Measurements from ENCODE around the gene PAEP.

Gene PAEP

DNA sequence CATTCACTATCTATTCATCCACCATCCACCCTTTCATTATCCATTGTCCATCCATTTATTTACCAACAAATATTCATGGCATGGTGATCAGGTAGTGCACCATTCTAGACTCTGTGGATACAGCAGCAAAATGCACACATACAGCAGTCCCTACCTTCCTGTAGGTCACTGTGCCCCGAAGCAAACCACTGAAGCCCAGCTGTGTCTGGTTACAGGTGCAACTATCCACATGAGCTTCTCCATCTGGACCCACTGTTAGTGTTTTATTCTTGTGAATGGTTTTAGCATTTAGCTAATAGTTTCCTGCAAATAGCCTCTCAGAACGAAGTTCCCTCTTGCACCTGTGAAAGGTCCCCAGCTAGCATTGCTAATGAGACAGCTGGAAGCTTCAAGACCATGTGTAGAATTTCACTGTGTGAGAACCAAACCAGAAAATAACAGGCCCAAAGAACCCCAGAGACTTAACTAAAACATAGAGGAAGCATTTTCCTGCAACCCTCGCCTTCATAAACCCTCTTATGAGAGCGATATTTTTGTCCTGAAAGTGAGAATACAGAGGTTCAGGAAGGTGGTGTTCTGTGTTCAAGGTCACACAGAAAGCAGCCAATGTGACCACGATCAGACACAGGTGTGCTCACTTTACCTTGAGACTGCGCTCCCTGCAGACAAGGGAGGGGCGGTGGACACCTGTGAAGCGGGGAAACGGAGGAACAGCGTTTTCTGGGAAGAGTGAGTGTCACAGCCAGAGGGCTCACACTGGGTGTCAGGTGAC, 18.5 kb downstream of the PAEP start:
- no peak for DNase-seq

DNA sequence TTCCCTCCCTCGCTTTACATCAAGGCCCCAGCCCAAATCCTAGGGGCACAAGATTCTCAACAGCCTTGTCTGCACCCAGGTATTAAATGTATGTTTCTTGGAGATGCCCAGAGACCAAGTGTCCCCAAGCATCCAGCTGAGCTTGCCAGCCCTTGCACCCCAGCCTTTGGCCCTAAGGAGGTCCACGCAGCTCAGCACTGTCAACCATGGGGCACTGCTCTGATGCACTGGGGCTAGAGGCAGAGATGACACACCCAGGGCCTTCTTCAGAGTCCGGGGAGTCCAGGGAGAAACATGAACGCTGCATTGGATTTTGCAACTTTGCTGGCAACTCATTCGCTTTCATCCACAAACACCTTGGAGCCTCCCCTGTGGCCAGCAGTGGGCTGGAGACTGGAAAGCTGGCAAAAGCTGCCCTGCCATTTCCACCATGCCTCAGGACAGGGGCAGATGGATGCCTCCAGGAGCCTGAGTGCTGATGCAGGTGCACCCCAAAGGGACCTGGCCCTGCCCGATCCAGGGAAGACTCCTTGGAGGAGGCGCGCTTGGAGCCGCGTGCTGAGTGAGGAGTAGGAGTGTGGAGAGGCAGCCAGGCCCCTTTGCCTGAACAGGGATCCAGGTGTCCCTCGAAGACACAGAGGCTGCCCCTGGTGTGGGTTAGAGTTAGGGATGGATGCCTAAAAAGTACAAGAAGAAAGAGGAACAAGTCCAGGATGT, 19.3 kb downstream of the PAEP start:
- no peak for DNase-seq

DNA sequence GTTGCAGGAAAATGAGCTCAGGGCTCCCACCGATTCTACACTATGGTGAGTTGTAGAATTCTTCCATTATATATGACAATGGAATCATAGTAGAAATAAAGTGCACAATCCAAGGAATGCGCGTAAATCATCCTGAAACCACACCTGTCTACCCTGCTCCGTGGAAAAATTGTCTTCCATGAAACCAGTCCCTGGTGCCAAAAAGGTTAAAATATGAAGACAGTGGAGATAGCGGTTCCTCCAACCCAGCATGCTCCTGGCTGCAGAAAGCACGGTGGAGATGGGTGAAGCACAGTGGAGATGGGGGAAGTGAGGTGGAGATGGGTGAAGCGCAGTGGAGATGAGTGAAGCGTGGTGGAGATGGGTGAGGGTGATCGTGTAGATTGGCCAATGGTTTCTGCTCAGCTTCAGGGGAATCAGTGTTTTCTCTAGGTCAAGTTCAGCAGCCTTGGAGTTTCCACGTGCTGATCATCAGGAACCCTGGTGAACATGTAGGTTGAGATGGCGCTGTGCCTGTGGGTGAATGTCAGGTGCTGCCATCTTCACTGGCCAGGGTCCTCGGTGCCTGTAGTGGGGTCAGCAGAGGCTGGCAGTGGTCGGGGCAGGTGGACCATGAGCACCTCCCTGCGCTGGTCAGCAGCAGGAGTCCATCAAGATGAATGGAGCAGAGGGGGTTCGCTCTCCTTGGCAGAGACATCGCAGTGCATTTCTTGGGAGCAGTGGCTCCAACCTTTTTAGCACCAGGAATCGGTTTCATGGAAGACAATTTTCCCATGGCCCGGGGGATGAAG, 20.3 kb downstream of the PAEP start:
- DNase-seq: no peak

DNA sequence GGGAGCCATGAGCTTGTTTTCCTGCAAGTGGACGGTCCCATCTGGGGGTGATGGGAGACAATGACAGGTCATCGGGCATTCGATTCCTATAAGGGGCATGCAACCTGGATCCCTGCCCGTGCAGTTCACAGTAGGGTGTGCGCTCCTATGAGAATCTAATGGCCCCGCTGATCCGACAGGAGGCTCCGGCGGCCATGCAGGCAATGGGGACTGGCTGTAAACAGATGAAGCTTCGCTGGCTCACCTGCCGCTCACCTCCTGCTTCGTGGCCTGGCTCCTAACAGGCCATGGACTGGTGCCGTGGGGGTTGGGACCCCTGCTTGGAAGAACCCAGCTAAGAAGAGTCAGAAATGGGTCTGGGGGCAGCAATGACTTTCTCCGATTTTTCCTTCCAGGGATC, 21.0 kb downstream of the PAEP start:
- no peak for DNase-seq

DNA sequence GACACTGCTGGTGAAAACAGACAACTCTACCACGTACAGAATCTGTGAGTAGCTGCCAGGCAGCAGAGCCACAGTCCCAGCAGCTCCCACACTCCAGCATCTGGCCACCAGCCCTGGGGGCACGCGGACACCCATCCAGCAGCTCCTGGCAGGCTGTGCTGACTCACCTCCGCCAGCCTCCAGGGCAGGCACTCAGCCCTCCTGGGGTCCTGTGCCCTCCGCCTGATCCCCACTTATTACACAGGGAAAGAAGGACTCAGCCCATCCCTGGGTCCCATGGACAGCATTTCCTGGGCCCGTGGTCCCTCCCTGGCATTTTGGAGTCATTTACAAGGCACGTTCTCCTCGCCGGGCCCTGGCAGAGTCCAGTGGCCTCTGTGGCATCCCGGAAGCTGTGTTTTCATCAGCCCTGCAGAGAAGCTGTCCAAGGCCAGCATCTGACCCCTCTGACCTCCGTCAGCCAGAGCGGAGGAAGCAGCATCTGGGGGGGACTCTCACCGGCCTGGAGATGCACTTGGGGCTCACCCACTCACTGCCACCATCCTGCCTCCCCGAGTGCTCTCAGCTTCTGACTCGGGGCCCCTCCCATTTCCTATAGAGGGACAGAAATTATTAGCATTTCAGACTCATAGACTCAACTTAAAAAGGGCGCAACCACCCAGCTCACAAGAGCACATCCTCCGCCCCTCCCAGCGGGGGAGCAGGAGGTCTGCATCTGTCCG, 21.6 kb downstream of the PAEP start:
- no peak for DNase-seq

DNA sequence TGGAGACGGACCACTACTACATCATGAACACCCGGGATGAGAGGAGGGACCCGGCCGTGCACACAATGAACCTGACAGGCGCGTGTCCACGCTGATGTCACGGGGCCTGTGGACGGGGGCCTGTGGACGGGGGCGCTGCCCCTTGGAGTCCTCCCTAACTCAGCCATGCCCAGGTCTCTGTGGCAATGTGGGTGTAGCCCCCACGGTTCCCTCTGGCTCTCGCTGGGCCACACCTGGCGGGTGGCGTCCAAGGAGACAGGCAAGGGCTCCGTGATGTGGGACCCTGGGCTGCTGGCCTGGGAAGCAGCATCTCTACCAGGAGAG, 22.1 kb downstream of the PAEP start:
- DNase-seq: no peak

DNA sequence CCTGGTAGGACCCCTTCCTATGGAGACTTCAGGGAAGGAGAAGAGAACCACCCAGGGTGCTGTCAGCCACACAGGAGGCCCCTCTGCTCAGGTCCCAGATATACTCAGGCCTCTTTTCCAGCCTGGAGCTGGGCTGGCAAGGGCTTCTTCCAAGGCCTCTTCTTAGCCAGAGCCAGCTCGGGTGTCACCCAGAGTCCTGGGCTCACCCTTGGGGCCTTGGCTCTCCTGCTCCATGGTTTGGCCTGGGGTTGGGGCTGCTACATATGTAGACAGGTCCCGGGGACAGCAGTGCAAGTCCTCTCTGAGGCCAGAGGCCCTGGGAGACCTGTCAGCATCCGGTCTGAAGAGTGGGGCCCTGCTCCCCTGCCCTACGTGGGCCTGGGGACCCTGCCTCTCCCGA, 22.8 kb downstream of the PAEP start:
- no peak for DNase-seq

DNA sequence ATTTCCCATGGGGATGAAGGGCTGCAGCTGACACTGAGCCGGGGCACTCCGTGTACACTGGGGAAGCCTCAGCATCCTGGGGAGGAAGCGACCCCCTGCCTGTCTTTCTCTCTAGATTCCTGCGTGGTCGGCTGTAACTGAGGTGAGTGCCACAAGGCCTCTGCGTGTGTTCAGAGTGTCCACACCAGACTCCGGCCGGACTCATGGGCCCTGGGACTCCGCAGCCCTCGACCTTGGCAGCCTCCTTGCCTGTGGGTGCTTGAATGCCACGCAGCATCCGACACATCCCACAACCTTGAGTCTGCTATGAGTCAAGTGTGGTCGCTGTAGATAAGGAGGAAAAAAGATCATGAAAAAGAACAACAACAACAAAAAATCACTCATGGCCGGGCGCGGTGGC, 23.4 kb downstream of the PAEP start:
- no peak for DNase-seq

DNA sequence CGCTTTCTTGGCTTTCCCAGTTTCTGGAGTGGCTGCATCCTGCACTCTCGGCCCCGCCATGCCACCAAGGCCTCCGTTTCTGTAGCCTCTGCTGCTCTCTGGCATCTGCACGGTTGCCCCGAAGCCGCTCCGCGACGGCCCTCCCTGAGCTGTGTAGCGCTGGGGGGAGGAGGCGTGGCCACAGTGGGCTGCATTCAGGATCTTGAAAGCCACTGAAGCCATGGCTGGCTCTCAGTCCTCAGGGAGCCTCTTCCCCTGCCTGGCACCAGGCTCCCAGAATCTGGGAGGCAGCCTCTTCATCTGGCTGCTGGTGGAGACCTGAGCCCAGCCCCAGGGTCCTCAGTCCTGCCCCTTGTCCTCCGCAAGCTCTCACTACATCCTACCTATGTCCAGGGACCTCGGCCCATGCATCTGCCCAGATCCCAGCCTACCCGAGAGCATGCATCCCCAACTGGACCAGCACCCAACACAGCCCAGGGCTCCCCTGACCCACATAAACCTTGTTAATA, 25.1 kb downstream of the PAEP start:
- DNase-seq: no peak

DNA sequence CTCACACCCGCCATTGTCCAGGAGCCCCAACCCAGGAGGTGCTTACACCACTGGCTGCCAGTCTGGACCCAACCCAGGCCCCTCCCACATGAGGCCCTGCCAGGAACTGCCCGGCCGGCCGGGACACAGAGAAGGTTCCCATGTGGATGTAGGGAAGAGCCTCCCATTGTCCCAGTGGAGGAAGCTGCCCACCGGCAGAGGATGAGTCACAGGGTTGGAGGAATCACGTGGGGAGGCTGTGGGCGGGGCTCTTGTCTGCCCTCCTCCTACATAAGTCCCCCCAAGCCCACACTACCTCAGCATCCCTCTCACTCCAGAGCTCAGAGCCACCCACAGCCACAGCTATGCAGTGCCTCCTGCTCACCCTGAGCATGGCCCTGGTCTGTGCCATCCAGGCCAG, 26.1 kb downstream of the PAEP start:
- DNase-seq: no peak

DNA sequence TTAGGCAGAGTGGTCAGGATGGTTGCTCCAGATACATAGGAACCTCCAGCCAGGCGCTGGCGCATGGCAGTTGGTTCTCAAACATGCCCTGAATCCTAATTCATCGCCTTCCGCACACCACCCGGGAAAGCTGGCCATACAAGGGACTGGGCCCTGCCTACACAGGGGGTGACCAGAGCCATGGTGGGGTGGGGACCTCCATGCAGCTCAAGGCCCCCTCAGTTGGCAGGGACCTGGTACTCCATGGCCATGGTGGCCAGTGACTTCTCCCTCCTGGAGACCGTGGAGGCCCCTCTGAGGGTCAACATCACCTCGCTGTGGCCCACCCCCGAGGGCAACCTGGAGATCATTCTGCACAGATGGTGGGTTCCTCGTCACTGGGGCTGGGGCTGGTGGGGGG, 26.8 kb downstream of the PAEP start:
- DNase-seq: no peak

DNA sequence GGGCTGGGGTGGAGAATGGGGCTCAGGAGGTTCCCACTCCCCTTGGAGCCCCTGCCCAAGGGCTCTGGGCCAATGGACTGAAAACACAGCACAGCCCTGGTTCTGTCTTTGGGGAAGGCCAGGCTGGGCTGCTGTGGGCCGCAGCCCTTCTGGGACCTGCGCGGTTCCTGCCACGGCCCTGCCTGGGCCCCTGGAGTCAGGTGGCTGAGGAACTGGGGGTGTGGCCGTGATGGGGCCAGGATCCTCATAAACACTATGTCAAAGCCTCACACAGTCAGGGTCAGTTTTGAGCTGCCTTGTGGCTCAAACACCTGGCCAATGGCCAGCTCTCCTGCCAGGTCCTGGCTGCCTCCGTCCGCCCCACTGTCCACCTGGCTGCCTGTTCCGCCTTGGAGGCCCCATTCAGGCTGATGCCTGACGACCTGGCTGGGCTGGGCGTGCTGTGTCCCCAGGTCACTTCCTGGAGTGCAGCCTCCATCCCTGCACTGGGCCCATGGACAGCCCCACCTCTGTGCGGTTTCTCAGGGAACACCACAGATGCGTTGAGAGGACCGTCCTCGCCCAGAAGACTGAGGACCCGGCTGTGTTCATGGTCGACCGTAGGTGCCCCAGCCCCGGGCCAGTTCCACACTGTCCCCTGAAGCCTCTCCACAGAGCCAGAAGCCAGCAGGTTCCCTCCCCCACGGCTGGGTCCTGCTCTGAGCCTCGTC, 27.5 kb downstream of the PAEP start:
- no peak for DNase-seq

DNA sequence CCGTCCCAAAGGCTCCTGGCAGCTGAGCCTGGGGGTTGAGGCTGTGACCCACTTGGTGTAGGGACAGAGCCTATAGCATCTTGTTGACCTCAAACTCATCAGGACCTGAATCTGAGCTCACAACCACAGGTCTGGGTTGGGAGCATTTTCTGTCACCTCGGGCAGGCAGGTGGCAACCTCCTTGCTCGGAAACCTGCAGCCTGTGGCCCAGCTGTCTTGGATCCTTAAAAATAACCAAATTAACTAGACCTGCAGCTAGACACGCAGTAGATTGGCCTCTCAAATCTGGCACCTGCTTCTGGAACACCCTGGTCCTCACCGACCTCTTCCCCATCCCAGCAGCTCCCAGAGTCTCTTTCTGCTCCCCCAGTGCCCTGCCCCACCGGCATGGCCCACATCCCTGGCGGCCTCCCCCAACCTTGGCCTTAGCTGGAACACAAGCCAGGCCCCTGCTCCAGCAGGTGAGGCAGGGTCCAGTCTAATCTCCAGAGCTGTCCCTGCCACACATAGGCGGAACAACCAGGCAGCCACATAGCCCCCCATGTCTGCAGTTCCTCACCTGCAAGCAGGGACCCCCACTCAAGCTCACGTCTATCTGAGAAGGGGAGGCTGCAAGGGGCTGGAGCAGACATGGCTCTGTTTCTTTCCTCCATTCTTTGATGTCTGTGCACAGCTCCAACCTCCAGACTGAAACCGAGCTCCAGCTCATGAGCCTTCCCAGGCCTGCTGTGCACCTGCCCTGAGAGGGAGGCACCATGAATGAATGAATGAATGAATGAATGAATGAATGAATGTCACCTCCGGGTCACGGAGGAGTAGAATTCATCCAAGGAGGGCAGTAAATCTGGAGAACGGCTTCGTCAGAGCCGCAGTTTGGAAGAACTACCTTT, 28.3 kb downstream of the PAEP start:
- no peak for DNase-seq

DNA sequence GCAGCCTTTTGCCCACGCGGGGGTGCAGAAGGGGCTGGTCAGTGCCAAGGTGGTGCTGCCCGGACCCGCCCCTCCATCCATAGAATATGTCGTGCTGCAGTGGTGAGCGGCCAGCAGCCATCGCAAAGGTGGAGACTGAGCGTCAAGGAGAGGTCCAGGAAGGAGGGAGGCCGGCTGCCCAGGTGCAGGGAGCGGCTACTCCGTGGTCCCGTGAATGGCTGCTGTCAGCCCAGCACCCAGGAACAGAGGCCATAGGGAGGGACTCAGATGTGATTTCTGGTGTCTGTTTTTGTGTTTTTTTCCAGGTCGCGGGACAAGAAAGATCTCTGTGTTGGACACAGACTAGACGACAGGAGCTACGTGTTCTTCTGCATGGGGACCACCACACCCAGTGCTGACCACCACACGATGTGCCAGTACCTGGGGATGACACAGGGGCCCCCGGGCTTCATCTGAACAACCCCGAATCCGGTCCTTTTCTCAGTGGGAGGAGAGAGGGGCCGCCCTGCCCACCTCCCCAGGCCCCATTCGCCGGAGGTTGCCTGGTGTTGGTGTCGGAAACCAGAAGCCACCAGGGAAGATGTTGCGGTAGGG, 29.0 kb downstream of the PAEP start:
- DNase-seq: no peak

DNA sequence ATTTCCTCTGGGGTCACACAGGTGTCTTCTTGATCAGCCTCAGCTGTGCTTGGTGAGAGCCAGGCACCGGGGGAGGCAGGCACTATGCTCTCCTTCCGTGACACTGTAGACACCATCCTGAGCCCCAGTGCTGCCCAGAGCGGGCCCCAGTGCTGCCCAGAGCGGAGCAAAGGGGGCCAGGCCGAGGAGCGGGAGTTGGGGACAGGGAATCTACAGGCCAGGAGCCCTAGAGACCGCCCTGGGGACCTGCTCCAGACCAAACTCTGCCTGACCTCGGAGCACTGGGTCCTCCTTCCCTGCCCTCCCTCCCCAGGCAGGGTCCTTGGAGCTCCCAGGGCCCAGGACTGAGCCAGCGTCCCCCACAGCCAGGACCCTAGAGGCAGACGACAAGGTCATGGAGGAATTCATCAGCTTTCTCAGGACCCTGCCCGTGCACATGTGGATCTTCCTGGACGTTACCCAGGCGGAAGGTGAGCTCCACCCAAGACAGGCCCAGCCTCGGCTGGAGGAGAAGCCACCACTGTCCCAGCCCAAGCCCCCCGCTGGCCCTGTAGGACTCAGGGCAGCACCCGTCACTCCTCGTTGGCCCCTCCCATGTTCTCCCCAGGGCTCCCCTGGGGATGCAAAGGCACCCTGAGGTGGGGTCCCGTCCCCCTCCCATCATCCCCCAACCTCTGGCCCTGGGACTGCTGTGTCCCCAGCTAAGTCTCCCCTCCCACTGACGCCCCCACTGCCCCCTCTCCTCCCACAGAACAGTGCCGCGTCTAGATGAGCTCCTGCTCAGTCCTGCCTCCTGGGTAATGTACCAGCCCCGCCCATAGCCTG, 30.2 kb downstream of the PAEP start:
- no peak for DNase-seq

DNA sequence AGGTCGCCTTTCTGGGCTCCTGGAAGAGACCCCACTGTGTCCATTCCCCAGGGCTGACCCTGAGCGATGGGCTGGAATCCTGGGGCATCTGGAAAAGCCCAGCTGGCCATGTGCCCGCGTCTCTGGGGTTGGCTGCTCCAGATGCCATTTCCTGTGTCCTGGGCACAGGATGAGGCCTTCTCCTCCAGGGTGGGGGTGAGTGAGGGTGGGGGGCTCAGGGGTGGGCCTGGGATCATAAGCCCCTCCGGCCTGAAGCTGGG, 30.7 kb downstream of the PAEP start:
- DNase-seq: no peak

DNA sequence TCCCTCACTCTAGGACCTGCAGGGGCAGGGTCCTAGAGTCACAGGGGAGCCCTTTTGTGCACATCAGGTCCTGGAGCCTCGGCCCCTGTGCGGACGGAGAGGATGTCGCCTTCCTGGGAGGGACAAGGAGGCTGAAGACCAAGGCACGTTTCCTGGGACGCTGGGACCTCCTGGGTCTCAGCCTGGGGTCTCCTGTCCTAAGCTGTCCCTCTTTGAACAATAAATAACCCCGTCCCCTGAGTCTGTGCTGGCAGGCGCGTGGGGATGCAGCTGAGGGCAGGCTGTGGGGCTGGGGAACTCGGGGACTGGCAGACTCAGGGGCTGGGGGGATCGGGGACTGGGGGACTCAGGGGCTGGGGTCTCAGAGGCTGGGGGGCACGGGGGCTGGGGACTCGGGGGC, 31.1 kb downstream of the PAEP start:
- DNase-seq: no peak

DNA sequence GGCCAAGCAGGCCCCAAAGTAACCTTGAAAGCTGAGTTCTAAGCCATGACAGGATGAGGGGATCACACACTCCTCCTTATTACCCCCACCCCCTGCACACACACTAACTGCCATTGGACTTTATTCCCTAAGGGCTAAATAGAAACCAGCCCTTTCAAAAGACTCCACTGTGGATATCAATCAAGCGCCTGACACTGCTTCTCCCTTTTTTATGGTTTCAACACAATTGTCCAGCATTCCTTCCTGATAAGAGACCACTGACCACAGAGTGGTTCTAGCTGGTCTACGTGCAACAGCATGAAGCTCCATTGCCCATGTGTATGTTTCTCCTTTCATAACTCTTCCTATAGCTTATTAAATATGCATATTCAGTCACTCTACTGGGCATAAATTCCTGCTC, 34.7 kb downstream of the PAEP start:
- DNase-seq: no peak

DNA sequence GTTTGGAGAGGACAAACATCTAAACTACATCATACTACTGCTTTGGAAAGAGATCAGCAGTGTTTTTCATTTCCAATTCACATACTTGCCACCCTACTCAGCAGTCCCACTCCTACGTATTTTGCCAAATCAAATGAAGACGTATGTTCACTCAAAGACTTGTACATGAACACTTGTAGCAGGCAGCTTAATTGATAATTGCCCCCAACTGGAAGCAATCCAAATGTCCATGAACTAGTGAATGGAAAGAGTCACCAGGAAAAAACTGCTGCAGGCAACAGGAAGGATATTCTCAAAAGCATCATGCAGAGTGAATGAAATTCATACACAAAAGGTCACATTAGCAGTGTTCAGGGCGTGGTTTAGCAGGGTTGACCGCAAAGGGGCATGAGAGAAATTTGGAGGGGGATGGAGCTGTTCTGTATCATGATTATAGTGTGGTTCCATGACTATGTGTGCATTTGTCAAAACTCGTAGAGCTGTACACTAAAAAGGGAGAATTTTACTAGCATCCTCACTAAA, 38.8 kb downstream of the PAEP start:
- no peak for DNase-seq

DNA sequence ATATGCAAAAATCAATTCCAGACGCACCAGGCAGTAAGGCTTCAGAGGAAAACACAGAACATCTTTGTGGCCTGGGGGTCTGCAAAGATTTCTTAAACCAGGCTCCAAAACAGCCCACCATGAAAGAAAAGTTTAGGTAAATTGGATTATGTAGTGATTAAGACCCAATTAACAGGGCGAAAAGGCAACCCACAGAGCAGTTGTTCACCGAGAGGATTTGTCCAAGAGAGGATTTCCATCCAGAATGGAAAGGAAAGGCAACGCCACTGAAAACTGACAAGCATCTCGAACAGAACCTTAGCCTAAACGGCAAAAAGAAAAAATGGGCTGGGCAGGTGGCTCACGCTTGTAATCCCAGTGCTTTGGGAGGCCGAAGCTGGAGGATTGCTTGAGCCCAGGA, 40.4 kb downstream of the PAEP start:
- DNase-seq: no peak
